ENCODE results near the gene RNF150. TPM values are rescaled to one million over a fixed set of nuclear protein-coding genes. Genes with fewer than 3 reads are reported as not detected.

RNF150 gene
- total RNA-seq, 1 experiment from 2014 or later: 1.3 TPM

DNA sequence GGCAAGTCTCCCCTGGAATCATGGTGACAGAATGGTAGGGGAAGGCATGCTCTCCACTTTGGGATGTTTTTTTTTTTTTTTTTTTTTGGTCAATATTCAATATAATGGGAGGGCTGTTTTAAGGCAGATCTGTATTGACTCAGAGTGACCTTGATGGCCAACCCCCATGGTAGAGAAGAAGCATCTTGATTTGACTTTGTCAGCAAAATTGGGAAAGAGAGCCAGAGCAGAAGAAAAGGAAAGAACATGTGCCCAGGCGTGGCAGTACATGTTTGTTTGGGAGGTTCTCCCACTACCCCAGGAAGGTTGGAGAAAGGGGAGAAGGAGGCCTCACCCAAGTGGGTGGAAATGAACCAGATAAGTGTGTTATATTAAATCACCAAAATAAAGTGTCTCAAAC is 314.8 kb downstream of the RNF150 start:
- BruUV-seq (replicated peaks): no TSS peak
- H3K27ac ChIP-seq (ENCODE audit: low read length): no peak overlapping the region
- TF ChIP-seq, protein P1, sequence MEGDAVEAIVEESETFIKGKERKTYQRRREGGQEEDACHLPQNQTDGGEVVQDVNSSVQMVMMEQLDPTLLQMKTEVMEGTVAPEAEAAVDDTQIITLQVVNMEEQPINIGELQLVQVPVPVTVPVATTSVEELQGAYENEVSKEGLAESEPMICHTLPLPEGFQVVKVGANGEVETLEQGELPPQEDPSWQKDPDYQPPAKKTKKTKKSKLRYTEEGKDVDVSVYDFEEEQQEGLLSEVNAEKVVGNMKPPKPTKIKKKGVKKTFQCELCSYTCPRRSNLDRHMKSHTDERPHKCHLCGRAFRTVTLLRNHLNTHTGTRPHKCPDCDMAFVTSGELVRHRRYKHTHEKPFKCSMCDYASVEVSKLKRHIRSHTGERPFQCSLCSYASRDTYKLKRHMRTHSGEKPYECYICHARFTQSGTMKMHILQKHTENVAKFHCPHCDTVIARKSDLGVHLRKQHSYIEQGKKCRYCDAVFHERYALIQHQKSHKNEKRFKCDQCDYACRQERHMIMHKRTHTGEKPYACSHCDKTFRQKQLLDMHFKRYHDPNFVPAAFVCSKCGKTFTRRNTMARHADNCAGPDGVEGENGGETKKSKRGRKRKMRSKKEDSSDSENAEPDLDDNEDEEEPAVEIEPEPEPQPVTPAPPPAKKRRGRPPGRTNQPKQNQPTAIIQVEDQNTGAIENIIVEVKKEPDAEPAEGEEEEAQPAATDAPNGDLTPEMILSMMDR (IDR thresholded peaks at IDR 0.05): no peak
- TF ChIP-seq, protein P2, sequence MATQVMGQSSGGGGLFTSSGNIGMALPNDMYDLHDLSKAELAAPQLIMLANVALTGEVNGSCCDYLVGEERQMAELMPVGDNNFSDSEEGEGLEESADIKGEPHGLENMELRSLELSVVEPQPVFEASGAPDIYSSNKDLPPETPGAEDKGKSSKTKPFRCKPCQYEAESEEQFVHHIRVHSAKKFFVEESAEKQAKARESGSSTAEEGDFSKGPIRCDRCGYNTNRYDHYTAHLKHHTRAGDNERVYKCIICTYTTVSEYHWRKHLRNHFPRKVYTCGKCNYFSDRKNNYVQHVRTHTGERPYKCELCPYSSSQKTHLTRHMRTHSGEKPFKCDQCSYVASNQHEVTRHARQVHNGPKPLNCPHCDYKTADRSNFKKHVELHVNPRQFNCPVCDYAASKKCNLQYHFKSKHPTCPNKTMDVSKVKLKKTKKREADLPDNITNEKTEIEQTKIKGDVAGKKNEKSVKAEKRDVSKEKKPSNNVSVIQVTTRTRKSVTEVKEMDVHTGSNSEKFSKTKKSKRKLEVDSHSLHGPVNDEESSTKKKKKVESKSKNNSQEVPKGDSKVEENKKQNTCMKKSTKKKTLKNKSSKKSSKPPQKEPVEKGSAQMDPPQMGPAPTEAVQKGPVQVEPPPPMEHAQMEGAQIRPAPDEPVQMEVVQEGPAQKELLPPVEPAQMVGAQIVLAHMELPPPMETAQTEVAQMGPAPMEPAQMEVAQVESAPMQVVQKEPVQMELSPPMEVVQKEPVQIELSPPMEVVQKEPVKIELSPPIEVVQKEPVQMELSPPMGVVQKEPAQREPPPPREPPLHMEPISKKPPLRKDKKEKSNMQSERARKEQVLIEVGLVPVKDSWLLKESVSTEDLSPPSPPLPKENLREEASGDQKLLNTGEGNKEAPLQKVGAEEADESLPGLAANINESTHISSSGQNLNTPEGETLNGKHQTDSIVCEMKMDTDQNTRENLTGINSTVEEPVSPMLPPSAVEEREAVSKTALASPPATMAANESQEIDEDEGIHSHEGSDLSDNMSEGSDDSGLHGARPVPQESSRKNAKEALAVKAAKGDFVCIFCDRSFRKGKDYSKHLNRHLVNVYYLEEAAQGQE (IDR thresholded peaks at IDR 0.05; ENCODE audit: insufficient read depth in 1 of 2, low read depth in 2 of 2, low read length in 1 of 2): no peak
- TF ChIP-seq SIN3A (IDR thresholded peaks at IDR 0.05; ENCODE audit: borderline replicate concordance, insufficient read depth, low read depth, low read length): no peak
- ATAC-seq (no peak), DNase-seq (ENCODE audit: low read depth, low spot score) (no peak)
- no peaks in the 10 kb centered on the region for H3K9me3 ChIP-seq (ENCODE audit: control insufficient read depth, insufficient read depth, low read depth, low read length)
- H3K36me3 ChIP-seq (ENCODE audit: control insufficient read depth, insufficient read depth, low read length): no peaks in the 10 kb centered on the region
- no peak overlapping the region for H3K4me3 ChIP-seq (ENCODE audit: low read depth in 2 of 2, low read length in 2 of 2)
- ChIA-PET POLR2A (no interaction called here), CTCF (no interaction called here)
- intact Hi-C loops (cut with micrococcal nuclease; ENCODE audit: unreplicated experiment): no loop called here
- in situ Hi-C loops (cut with HindIII; ENCODE audit: low pct_unique_long_range_greater_than_20kb, low sequenced_read_pairs): no loop called here
- H3K27me3 ChIP-seq (ENCODE audit: control insufficient read depth, insufficient read depth, low read length): no peaks in the 10 kb centered on the region
- H3K4me1 ChIP-seq (ENCODE audit: control insufficient read depth, insufficient read depth, low read length): no peaks in the 10 kb centered on the region

DNA sequence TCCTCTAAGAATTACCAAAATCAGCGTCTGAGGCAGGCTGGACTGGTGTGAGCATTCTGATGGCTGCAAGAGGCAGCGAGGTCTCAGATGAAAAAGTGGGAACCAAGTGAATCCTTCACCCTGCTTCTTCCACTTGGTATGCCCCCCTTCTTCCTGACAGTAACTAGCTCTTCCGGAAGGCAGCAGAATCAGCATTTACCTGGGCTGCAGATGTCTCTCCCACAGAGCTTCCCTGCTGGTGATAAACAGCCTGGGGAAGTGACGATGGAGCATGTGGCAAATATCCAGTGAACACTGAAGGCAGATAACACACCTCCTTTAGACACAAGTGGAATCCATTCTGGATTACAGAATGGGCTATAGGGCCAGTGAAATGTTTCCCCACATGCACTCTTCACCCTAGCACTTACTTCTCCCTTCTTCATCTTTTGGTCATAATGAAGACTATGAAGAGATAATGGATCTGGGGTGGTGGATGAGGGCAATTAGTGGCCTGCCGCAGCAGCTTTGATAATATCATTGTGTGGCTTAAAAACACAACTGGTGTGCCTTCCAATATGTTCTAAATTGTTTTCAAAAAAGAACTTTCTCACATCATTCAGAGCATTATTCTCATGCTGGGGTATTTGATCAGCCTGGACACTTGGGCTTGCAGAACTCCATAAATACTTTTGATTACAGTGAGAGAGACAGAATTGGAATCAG is 316.3 kb downstream of the RNF150 start:
- no peak for ATAC-seq
- Histone ChIP-seq H3K4me1 (ENCODE audit: control insufficient read depth, insufficient read depth, low read length) (no peaks in the 10 kb centered on the region), H3K27me3 (ENCODE audit: control insufficient read depth, insufficient read depth, low read length) (no peaks in the 10 kb centered on the region), H3K36me3 (ENCODE audit: control insufficient read depth, insufficient read depth, low read length) (no peaks in the 10 kb centered on the region), H3K27ac (ENCODE audit: low read length) (no peak overlapping the region), H3K9me3 (ENCODE audit: control insufficient read depth, insufficient read depth, low read depth, low read length) (no peaks in the 10 kb centered on the region), H3K4me3 (ENCODE audit: low read depth in 2 of 2, low read length in 2 of 2) (no peak overlapping the region)
- ChIA-PET POLR2A (no interaction called here), CTCF (no interaction called here)
- no TSS peak for BruUV-seq (replicated peaks)
- TF ChIP-seq TCF7L2 (IDR thresholded peaks at IDR 0.05; ENCODE audit: low read depth, low read length) (no peak), SIN3A (IDR thresholded peaks at IDR 0.05; ENCODE audit: borderline replicate concordance, insufficient read depth, low read depth, low read length) (no peak), POLR2AphosphoS5 (IDR thresholded peaks at IDR 0.05; ENCODE audit: low read depth, low read length) (no peak)
- in situ Hi-C loops (cut with HindIII; ENCODE audit: low pct_unique_long_range_greater_than_20kb, low sequenced_read_pairs): no loop called here
- intact Hi-C loops (cut with micrococcal nuclease; ENCODE audit: unreplicated experiment): no loop called here
- no peak for DNase-seq (ENCODE audit: low read depth, low spot score)

DNA sequence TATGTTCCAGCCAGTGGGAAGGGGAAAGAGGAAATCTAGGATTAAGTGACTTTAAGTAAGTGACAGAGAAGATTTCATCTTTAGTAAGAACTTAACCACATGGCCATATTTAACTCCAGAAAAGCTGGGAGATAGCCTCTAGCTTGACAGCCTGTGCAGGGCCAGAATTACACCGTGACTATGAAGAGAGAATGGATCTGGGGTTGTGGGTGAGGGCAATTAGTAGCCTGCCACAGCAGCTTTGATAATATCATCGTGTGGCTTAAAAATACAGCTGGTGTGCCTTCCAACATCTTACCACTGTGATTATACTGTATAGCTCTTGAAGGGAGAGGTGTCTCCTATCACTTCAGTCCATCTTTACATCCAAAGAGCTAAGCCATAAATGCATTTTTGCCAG is 319.5 kb downstream of the RNF150 start:
- intact Hi-C loops (cut with micrococcal nuclease; ENCODE audit: unreplicated experiment) (no loop called here), in situ Hi-C loops (cut with HindIII; ENCODE audit: low pct_unique_long_range_greater_than_20kb, low sequenced_read_pairs) (no loop called here)
- Histone ChIP-seq H3K9me3 (ENCODE audit: control insufficient read depth, insufficient read depth, low read depth, low read length) (no peaks in the 10 kb centered on the region), H3K36me3 (ENCODE audit: control insufficient read depth, insufficient read depth, low read length) (no peaks in the 10 kb centered on the region), H3K4me3 (ENCODE audit: low read depth in 2 of 2, low read length in 2 of 2) (no peak overlapping the region), H3K4me1 (ENCODE audit: control insufficient read depth, insufficient read depth, low read length) (no peaks in the 10 kb centered on the region), H3K27ac (ENCODE audit: low read length) (no peak overlapping the region), H3K27me3 (ENCODE audit: control insufficient read depth, insufficient read depth, low read length) (no peaks in the 10 kb centered on the region)
- ChIA-PET POLR2A (no interaction called here), CTCF (interaction anchor here (0.5 kb wide), 1 partner anchor 444 kb away, joined by 3 read pairs; no protein-coding TSS in a partner anchor)
- BruUV-seq (replicated peaks): no TSS peak
- ATAC-seq (no peak), DNase-seq (ENCODE audit: low read depth, low spot score) (no peak)
- TF ChIP-seq SIN3A (IDR thresholded peaks at IDR 0.05; ENCODE audit: borderline replicate concordance, insufficient read depth, low read depth, low read length) (no peak), TCF7L2 (IDR thresholded peaks at IDR 0.05; ENCODE audit: low read depth, low read length) (no peak), POLR2AphosphoS5 (IDR thresholded peaks at IDR 0.05; ENCODE audit: low read depth, low read length) (no peak)
- TF ChIP-seq, protein P2 (IDR thresholded peaks at IDR 0.05; ENCODE audit: insufficient read depth in 1 of 2, low read depth in 2 of 2, low read length in 1 of 2): no peak
- TF ChIP-seq, protein P1 (IDR thresholded peaks at IDR 0.05): no peak
